ENCODE data around the gene PPM1L. TPM values are rescaled to one million over a fixed set of nuclear protein-coding genes. Genes with fewer than 3 reads are reported as not detected.

PPM1L gene
- total RNA-seq, 2 donors from 2014 or later: 7.6 to 13.7 TPM

DNA sequence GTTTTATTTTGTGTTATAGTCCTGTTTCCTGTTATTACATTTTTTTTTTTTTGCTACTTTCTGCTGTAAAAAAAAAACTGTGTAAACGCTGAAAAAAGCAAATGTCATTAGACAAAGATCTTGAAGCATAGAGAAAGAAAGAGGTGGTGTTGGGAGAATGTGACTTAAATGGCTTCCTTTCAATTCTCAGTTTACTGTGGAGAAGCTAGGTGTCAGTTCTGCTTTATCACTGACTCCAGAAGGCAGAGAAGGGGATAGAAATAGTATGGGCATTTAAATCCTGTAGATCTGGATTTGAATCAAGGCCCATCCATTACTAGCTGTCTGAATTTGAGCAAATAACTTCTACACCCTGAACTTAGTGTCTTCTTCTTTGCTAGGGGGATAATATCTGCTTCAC lies 23.0 kb downstream of the PPM1L start:
- intact Hi-C loops (cut with DNase I): no loop called here
- TF ChIP-seq, protein P1, sequence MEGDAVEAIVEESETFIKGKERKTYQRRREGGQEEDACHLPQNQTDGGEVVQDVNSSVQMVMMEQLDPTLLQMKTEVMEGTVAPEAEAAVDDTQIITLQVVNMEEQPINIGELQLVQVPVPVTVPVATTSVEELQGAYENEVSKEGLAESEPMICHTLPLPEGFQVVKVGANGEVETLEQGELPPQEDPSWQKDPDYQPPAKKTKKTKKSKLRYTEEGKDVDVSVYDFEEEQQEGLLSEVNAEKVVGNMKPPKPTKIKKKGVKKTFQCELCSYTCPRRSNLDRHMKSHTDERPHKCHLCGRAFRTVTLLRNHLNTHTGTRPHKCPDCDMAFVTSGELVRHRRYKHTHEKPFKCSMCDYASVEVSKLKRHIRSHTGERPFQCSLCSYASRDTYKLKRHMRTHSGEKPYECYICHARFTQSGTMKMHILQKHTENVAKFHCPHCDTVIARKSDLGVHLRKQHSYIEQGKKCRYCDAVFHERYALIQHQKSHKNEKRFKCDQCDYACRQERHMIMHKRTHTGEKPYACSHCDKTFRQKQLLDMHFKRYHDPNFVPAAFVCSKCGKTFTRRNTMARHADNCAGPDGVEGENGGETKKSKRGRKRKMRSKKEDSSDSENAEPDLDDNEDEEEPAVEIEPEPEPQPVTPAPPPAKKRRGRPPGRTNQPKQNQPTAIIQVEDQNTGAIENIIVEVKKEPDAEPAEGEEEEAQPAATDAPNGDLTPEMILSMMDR (IDR thresholded peaks at IDR 0.05): no peak
- TF ChIP-seq POLR2A (IDR thresholded peaks at IDR 0.05): no peak
- no peaks in the 10 kb centered on the region for H3K27me3 ChIP-seq
- no peaks in the 10 kb centered on the region for H3K36me3 ChIP-seq (replicated peaks in 1 of 2; ENCODE audit: insufficient read depth in 1 of 2, low read depth in 2 of 2)
- no peak for ATAC-seq
- no peak overlapping the region for H3K4me3 ChIP-seq
- H3K4me1 ChIP-seq: no peaks in the 10 kb centered on the region
- no peak for DNase-seq
- WGBS, 2 donors: 43 to 50% methylated on average over 1 of the region's 1 CpG
- H3K27ac ChIP-seq: no peak overlapping the region
- H3K9me3 ChIP-seq: no peaks in the 10 kb centered on the region

DNA sequence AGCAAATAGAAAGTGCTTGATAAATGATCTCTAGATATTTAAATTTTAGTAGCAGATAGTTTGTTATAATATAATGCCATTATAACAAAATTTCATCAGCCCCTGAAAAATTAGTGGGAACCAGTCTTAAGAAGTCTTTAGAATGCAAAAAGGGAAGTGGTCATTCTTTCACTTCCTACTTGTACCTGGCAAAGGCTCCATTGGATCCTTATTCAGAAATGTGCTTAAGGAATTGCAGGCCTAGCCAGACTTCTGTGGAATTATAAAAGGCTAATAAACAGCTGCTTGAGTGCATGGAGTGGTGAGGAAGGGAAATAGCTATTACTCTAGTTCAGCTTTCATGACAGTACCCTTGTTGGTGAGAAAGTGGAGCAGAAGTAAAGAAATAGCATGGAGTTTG lies 24.2 kb downstream of the PPM1L start:
- Histone ChIP-seq H3K36me3 (replicated peaks in 1 of 2; ENCODE audit: insufficient read depth in 1 of 2, low read depth in 2 of 2) (no peaks in the 10 kb centered on the region), H3K4me1 (peaks cover 7% of the 10 kb centered on the region), H3K9me3 (no peaks in the 10 kb centered on the region), H3K4me3 (no peak overlapping the region), H3K27me3 (no peaks in the 10 kb centered on the region), H3K27ac (no peak overlapping the region)
- intact Hi-C loops (cut with DNase I): no loop called here
- DNase-seq (no peak), ATAC-seq (no peak)
- no peak for TF ChIP-seq POLR2A (IDR thresholded peaks at IDR 0.05)
- TF ChIP-seq, protein P1 (IDR thresholded peaks at IDR 0.05): no peak

DNA sequence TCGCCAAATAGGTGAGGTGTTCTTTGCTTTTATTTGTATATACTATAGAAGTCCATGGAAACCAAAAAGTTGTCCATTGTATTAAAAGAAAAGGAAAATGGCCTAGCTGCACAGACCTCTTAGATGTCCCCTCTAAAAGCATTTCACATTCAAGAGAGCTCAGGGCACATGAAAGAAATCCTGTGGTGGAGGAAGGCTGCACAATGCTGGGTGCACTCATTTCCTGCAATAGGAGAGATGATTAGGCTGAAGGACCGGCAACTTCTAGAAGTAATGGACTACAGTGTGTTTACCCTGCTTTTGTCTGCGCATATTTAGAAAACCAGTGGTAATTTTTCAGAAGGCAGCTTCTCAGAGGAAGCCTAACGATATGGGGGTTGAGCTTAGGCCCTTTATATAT lies 25.4 kb downstream of the PPM1L start:
- no peaks in the 10 kb centered on the region for H3K36me3 ChIP-seq (replicated peaks in 1 of 2; ENCODE audit: insufficient read depth in 1 of 2, low read depth in 2 of 2)
- intact Hi-C loops (cut with DNase I): no loop called here
- DNase-seq: no peak
- TF ChIP-seq, protein P1 (IDR thresholded peaks at IDR 0.05): no peak
- no peak for TF ChIP-seq POLR2A (IDR thresholded peaks at IDR 0.05)
- no peak for ATAC-seq
- 66 to 97% methylated on average over 4 of the region's 4 CpGs for whole genome bisulfite sequencing, 2 donors
- H3K27me3 ChIP-seq: no peaks in the 10 kb centered on the region
- H3K4me1 ChIP-seq: peaks cover 7% of the 10 kb centered on the region
- H3K4me3 ChIP-seq: no peak overlapping the region
- H3K27ac ChIP-seq: no peak overlapping the region
- H3K9me3 ChIP-seq: no peaks in the 10 kb centered on the region

DNA sequence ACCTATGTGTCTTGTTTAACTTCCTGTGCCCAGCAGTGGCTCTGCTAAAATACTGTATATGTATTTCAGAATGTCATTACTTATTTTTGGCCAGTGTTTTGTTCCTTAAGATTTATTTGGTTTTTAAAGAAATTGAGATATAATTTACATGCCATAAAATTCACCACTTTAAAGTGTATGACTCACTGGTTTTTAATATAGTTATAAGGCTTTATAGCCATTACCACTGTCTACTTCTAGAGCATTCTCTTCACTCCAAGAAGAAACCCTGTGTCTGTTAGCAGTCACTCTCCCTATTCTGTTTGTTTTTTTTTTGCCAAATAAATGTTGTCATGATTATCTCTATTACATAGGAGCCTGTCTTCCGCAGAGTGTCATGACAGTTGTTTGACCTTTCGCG lies 25.8 kb downstream of the PPM1L start:
- intact Hi-C loops (cut with DNase I): no loop called here
- Histone ChIP-seq H3K4me3 (no peak overlapping the region), H3K27me3 (no peaks in the 10 kb centered on the region), H3K4me1 (peaks cover 7% of the 10 kb centered on the region), H3K36me3 (replicated peaks in 1 of 2; ENCODE audit: insufficient read depth in 1 of 2, low read depth in 2 of 2) (no peaks in the 10 kb centered on the region), H3K9me3 (no peaks in the 10 kb centered on the region), H3K27ac (no peak overlapping the region)
- ATAC-seq (no peak), DNase-seq (no peak)
- TF ChIP-seq, protein P1 (IDR thresholded peaks at IDR 0.05): no peak
- no peak for TF ChIP-seq POLR2A (IDR thresholded peaks at IDR 0.05)
- WGBS, 2 donors: 84 to 92% methylated on average over 3 of the region's 3 CpGs

DNA sequence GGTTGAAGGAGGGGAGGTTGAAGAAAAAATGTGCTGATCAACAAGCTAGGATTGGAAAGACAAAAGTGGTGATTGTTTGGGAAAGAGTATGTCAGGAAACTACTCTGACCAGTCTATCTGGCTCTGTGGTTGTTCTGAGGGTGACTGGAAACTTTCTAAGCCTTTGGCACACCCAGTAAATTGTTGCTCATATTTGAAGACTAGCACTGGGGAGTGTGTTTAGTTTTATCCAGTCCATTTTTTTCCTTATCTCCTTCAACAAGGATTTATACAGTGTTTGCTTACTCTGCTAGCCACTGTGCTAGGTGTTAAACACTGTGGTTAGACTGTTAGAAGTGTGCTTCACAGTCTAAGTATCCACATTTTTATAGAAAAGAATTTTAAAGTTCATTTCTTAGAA lies 28.8 kb downstream of the PPM1L start:
- DNase-seq: peak in 1 of 4 donors; percentile 18
- no peak overlapping the region for H3K4me3 ChIP-seq
- no peak for TF ChIP-seq POLR2A (IDR thresholded peaks at IDR 0.05)
- TF ChIP-seq, protein P1 (IDR thresholded peaks at IDR 0.05): no peak
- intact Hi-C loops (cut with DNase I): no loop called here
- peak overlapping the region in 1 of 4 donors; percentile 17 for H3K27ac ChIP-seq
- no peaks in the 10 kb centered on the region for H3K9me3 ChIP-seq
- H3K4me1 ChIP-seq: peaks cover 7% of the 10 kb centered on the region
- no peaks in the 10 kb centered on the region for H3K36me3 ChIP-seq (replicated peaks in 1 of 2; ENCODE audit: insufficient read depth in 1 of 2, low read depth in 2 of 2)
- peak; percentile 78 for ATAC-seq
- no peaks in the 10 kb centered on the region for H3K27me3 ChIP-seq
